SK-N-SH (cell line): Measurements from ENCODE around the gene CLMN. TPM values are rescaled to one million over a fixed set of nuclear protein-coding genes. Genes with fewer than 3 reads are reported as not detected.

Experiments used
- CTCF ChIA-PET: fragments of 300-600, 350-600 bp; formaldehyde crosslinking; extraction: SDS; loops from one replicate; lab custom pipeline; 2021; lab: Yijun Ruan, JAX
- POLR2A ChIA-PET: fragments of 350-600 bp; sonication (Branson Sonifier 250); formaldehyde crosslinking; extraction: SDS; loops from one replicate; lab custom pipeline; 2020; ENCODE audit warnings: antibody characterized with exemption, inconsistent platforms; lab: Yijun Ruan, JAX
- DNase-seq: peaks from one replicate; pipeline ENCODE4 v3.0.0; 2012
- H2AFZ ChIP-seq: fragments of 200-600 bp; sonication (generic); 2 replicates; pipeline ENCODE4 v1.8.1; 2016; ENCODE audit warnings: antibody characterized with exemption, mild to moderate bottlenecking, low read depth
- H3F3A ChIP-seq: fragments of 200-600 bp; sonication (generic); replicated peaks from 2 replicates; pipeline ENCODE3; 2016; ENCODE audit warnings: antibody characterized with exemption, mild to moderate bottlenecking; ENCODE audit not compliant: insufficient read depth
- H3K27ac ChIP-seq, 2 experiments: fragments of 200-500 bp in 1 of 2; fragments of 200-600 bp in 1 of 2; sonication (Bioruptor generic) in 1 of 2; sonication (generic), shearing (Covaris generic) in 1 of 2; 2 replicates each; pipeline versions ENCODE4 v1.5.1 to v1.6.1; 2014 to 2016; ENCODE audit warnings: low read depth in 2 of 2, inconsistent platforms in 1 of 2, low read length in 1 of 2, mild to moderate bottlenecking in 1 of 2, mixed read lengths in 1 of 2
- H3K27me3 ChIP-seq: fragments of 200-600 bp; sonication (generic), shearing (Covaris generic); 2 replicates; pipeline ENCODE4 v1.6.1; 2016; ENCODE audit warnings: mixed run types; ENCODE audit not compliant: insufficient read depth
- H3K36me3 ChIP-seq, 2 experiments: fragments of 200-500 bp in 1 of 2; fragments of 200-600 bp in 1 of 2; sonication (Bioruptor generic) in 1 of 2; sonication (generic) in 1 of 2; replicated peaks in 1 of 2; 2 replicates each; pipeline versions ENCODE3 to v1.5.1; 2014 to 2016; ENCODE audit warnings: low read length in 1 of 2, mild to moderate bottlenecking in 1 of 2; ENCODE audit not compliant: insufficient read depth in 2 of 2, control insufficient read depth in 1 of 2
- H3K4me1 ChIP-seq, 2 experiments: fragments of 200-500 bp in 1 of 2; fragments of 200-600 bp in 1 of 2; sonication (Bioruptor generic) in 1 of 2; sonication (generic), shearing (Covaris generic) in 1 of 2; 2 replicates each; pipeline versions ENCODE4 v1.5.1 to v1.6.1; 2014 to 2016; ENCODE audit warnings: low read depth in 1 of 2, low read length in 1 of 2, mixed run types in 1 of 2; ENCODE audit not compliant: insufficient read depth in 2 of 2, control insufficient read depth in 1 of 2
- H3K4me2 ChIP-seq: fragments of 200-600 bp; sonication (generic), shearing (Covaris generic); 2 replicates; pipeline ENCODE4 v1.6.1; 2017; ENCODE audit warnings: mixed run types
- H3K4me3 ChIP-seq, 2 experiments: fragments of 200-500 bp in 1 of 2; fragments of 200-600 bp in 1 of 2; sonication (Bioruptor generic) in 1 of 2; sonication (generic), shearing (Covaris generic) in 1 of 2; 2 replicates each; pipeline versions ENCODE4 v1.5.1 to v1.8.1; 2014 to 2016; ENCODE audit warnings: low read depth in 2 of 2, inconsistent platforms in 1 of 2, low read length in 1 of 2, mild to moderate bottlenecking in 1 of 2, mixed read lengths in 1 of 2, moderate library complexity in 1 of 2
- H3K79me2 ChIP-seq: fragments of 200-600 bp; sonication (generic); 2 replicates; pipeline ENCODE4 v1.8.1; 2017; ENCODE audit warnings: mild to moderate bottlenecking; ENCODE audit not compliant: insufficient read depth
- H3K9ac ChIP-seq: fragments of 200-600 bp; sonication (generic); 2 replicates; pipeline ENCODE4 v1.6.1; 2017; ENCODE audit warnings: mixed run types
- H3K9me2 ChIP-seq: fragments of 200-600 bp; sonication (generic); 2 replicates; pipeline ENCODE4 v1.6.1; 2017; ENCODE audit warnings: mixed run types
- H3K9me3 ChIP-seq: fragments of 200-600 bp; sonication (generic); 2 replicates; pipeline ENCODE4 v1.6.1; 2017; ENCODE audit warnings: mixed run types, mild to moderate bottlenecking, moderate library complexity
- H4K20me1 ChIP-seq: fragments of 200-600 bp; sonication (generic); 2 replicates; pipeline ENCODE4 v1.6.1; 2017; ENCODE audit warnings: mild to moderate bottlenecking, mixed run types; ENCODE audit not compliant: insufficient read depth
- CHD2 ChIP-seq: fragments of 150-350 bp; IDR thresholded peaks from 2 replicates; pipeline ENCODE4 v1.6.1; 2018; ENCODE audit warnings: low read length; ENCODE audit not compliant: partially characterized antibody
- EP300 ChIP-seq, 2 experiments: IDR thresholded peaks; 2 replicates each; pipeline versions ENCODE4 v1.4.0 to v1.6.1; 2012; ENCODE audit warnings: borderline replicate concordance in 1 of 2, low read depth in 1 of 2, low read length in 1 of 2
- EZH2phosphoT487 ChIP-seq: fragments of 200-600 bp; sonication (generic); IDR thresholded peaks from 2 replicates; pipeline ENCODE4 v1.6.1; 2017; ENCODE audit warnings: low read depth, mixed run types, mild to moderate bottlenecking, antibody characterized with exemption, moderate library complexity, borderline replicate concordance
- FOSL2 ChIP-seq: IDR thresholded peaks from 2 replicates; pipeline ENCODE4 v1.4.0; 2012; ENCODE audit warnings: low read depth, mild to moderate bottlenecking, moderate library complexity, borderline replicate concordance
- FOXM1 ChIP-seq: IDR thresholded peaks from 2 replicates; pipeline ENCODE4 v1.4.0; 2012; ENCODE audit warnings: low read depth, mild to moderate bottlenecking
- GABPA ChIP-seq: IDR thresholded peaks from 2 replicates; pipeline ENCODE4 v1.4.0; 2012; ENCODE audit warnings: low read depth, mild to moderate bottlenecking
- GATA2 ChIP-seq: sonication (generic); formaldehyde crosslinking; IDR thresholded peaks from 2 replicates; pipeline ENCODE4 v1.5.0; 2020; ENCODE audit warnings: mild to moderate bottlenecking, missing genetic modification reagents
- JUND ChIP-seq: IDR thresholded peaks from 2 replicates; pipeline ENCODE4 v1.4.0; 2012
- MXI1 ChIP-seq: IDR thresholded peaks from 2 replicates; pipeline ENCODE4 v1.6.1; 2012; ENCODE audit warnings: mild to moderate bottlenecking, low read depth, low read length, improper control_type of control experiment
- RAD21 ChIP-seq: IDR thresholded peaks from 2 replicates; pipeline ENCODE4 v1.6.1; 2012; ENCODE audit warnings: mild to moderate bottlenecking, low read length
- SIN3A ChIP-seq: IDR thresholded peaks from 2 replicates; pipeline ENCODE4 v1.6.1; 2012; ENCODE audit warnings: low read depth, mild to moderate bottlenecking, low read length, moderate library complexity, borderline replicate concordance
- SMC3 ChIP-seq: IDR thresholded peaks from 2 replicates; pipeline ENCODE4 v1.6.1; 2012; ENCODE audit warnings: low read depth, low read length, improper control_type of control experiment
- TEAD4 ChIP-seq: IDR thresholded peaks from 2 replicates; pipeline ENCODE4 v1.4.0; 2012; ENCODE audit warnings: mild to moderate bottlenecking, borderline replicate concordance; ENCODE audit not compliant: insufficient read depth
- polyA plus RNA-seq, 3 experiments: library from polyadenylated mRNA; depleted of rRNA; stranded (reverse); fragments of >200 nt; gene quantifications; 2 replicates each; pipeline ENCODE4 v1.2.3, GENCODE V29; 2012
- TF ChIP-seq, protein P1 (sequence below): fragments of 150-350 bp; IDR thresholded peaks from 2 replicates; pipeline ENCODE4 v1.6.1; 2017; ENCODE audit warnings: antibody characterized with exemption, low read length, low read depth, borderline replicate concordance
- TF ChIP-seq, protein P2 (sequence below): IDR thresholded peaks from 2 replicates; pipeline ENCODE4 v1.4.0; 2012; ENCODE audit warnings: low read depth, borderline replicate concordance
- TF ChIP-seq, protein P3 (sequence below): fragments of 150-350 bp; IDR thresholded peaks from 2 replicates; pipeline ENCODE4 v1.6.1; 2016; ENCODE audit warnings: mild to moderate bottlenecking, low read depth, low read length
- TF ChIP-seq, protein P4 (sequence below): IDR thresholded peaks from 2 replicates; pipeline ENCODE4 v1.4.0; 2012; ENCODE audit warnings: low read depth
- TF ChIP-seq, protein P5 (sequence below): IDR thresholded peaks from 2 replicates; pipeline ENCODE4 v1.6.1; 2012; ENCODE audit warnings: mild to moderate bottlenecking, low read depth, low read length, moderate library complexity

CLMN gene
- polyA plus RNA-seq, 1 of the 3 experiments (the other 2 are of a cell fraction) = 1.4 TPM

DNA sequence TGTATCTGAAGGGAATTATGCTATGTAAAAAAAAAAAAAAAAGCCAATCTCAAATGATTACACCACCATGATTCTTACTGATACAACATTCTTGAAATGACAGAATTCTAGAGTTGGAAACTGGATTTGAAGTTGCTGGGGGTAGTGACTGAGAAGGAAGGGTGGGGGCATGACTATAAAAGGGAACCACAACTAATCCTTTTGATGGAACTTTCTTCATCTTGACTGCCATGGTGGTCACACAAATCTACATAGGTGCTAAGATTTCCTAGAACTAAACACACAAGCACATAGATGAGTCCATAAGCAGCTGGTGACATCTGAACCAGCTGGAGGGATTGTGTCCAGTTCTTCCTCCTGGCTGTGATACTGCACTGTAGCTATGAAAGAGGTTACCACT, 51.4 kb downstream of the CLMN start:
- Histone ChIP-seq H3K9me3 (no peaks in the 10 kb centered on the region), H3K36me3 (no peaks in the 10 kb centered on the region), H2AFZ (no peak overlapping the region), H3K4me3 (no peak overlapping the region), H4K20me1 (no peaks in the 10 kb centered on the region), H3K4me2 (no peak overlapping the region), H3K9me2 (no peaks in the 10 kb centered on the region), H3K4me1 (peaks cover 12 to 25% of the 10 kb centered on the region in 2 experiments), H3K9ac (no peak overlapping the region), H3K79me2 (no peaks in the 10 kb centered on the region), H3K27ac (no peak overlapping the region), H3F3A (peaks cover 21% of the 10 kb centered on the region), H3K27me3 (no peaks in the 10 kb centered on the region)
- TF ChIP-seq, protein P1, sequence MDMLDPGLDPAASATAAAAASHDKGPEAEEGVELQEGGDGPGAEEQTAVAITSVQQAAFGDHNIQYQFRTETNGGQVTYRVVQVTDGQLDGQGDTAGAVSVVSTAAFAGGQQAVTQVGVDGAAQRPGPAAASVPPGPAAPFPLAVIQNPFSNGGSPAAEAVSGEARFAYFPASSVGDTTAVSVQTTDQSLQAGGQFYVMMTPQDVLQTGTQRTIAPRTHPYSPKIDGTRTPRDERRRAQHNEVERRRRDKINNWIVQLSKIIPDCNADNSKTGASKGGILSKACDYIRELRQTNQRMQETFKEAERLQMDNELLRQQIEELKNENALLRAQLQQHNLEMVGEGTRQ = no peak
- TF ChIP-seq TEAD4 = no peak
- TF ChIP-seq EZH2phosphoT487 = no peak
- TF ChIP-seq CHD2 = no peak
- no peak for TF ChIP-seq FOSL2
- TF ChIP-seq, protein P2, sequence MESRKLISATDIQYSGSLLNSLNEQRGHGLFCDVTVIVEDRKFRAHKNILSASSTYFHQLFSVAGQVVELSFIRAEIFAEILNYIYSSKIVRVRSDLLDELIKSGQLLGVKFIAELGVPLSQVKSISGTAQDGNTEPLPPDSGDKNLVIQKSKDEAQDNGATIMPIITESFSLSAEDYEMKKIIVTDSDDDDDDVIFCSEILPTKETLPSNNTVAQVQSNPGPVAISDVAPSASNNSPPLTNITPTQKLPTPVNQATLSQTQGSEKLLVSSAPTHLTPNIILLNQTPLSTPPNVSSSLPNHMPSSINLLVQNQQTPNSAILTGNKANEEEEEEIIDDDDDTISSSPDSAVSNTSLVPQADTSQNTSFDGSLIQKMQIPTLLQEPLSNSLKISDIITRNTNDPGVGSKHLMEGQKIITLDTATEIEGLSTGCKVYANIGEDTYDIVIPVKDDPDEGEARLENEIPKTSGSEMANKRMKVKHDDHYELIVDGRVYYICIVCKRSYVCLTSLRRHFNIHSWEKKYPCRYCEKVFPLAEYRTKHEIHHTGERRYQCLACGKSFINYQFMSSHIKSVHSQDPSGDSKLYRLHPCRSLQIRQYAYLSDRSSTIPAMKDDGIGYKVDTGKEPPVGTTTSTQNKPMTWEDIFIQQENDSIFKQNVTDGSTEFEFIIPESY = no peak
- no peak for TF ChIP-seq GABPA
- TF ChIP-seq, protein P3, sequence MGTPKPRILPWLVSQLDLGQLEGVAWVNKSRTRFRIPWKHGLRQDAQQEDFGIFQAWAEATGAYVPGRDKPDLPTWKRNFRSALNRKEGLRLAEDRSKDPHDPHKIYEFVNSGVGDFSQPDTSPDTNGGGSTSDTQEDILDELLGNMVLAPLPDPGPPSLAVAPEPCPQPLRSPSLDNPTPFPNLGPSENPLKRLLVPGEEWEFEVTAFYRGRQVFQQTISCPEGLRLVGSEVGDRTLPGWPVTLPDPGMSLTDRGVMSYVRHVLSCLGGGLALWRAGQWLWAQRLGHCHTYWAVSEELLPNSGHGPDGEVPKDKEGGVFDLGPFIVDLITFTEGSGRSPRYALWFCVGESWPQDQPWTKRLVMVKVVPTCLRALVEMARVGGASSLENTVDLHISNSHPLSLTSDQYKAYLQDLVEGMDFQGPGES = no peak
- no peak for TF ChIP-seq SMC3
- no peak for TF ChIP-seq RAD21
- no peak for TF ChIP-seq EP300 (IDR thresholded peaks at IDR 0.05; ENCODE audit: borderline replicate concordance in 1 of 2, low read depth in 1 of 2, low read length in 1 of 2)
- no peak for TF ChIP-seq GATA2 (CRISPR knock-in tag)
- TF ChIP-seq FOXM1 = no peak
- TF ChIP-seq, protein P4, sequence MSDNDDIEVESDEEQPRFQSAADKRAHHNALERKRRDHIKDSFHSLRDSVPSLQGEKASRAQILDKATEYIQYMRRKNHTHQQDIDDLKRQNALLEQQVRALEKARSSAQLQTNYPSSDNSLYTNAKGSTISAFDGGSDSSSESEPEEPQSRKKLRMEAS = no peak
- no peak for TF ChIP-seq JUND
- no peak for TF ChIP-seq SIN3A
- TF ChIP-seq, protein P5, sequence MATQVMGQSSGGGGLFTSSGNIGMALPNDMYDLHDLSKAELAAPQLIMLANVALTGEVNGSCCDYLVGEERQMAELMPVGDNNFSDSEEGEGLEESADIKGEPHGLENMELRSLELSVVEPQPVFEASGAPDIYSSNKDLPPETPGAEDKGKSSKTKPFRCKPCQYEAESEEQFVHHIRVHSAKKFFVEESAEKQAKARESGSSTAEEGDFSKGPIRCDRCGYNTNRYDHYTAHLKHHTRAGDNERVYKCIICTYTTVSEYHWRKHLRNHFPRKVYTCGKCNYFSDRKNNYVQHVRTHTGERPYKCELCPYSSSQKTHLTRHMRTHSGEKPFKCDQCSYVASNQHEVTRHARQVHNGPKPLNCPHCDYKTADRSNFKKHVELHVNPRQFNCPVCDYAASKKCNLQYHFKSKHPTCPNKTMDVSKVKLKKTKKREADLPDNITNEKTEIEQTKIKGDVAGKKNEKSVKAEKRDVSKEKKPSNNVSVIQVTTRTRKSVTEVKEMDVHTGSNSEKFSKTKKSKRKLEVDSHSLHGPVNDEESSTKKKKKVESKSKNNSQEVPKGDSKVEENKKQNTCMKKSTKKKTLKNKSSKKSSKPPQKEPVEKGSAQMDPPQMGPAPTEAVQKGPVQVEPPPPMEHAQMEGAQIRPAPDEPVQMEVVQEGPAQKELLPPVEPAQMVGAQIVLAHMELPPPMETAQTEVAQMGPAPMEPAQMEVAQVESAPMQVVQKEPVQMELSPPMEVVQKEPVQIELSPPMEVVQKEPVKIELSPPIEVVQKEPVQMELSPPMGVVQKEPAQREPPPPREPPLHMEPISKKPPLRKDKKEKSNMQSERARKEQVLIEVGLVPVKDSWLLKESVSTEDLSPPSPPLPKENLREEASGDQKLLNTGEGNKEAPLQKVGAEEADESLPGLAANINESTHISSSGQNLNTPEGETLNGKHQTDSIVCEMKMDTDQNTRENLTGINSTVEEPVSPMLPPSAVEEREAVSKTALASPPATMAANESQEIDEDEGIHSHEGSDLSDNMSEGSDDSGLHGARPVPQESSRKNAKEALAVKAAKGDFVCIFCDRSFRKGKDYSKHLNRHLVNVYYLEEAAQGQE = no peak
- TF ChIP-seq MXI1 = no peak
- ChIA-PET CTCF (no interaction called here), POLR2A (no interaction called here)
- no peak for DNase-seq
